SK-N-SH (cell line): ENCODE results near the gene INS.

Experiments used
- CHD2 ChIP-seq: fragments of 150-350 bp; IDR thresholded peaks from 2 replicates; pipeline ENCODE4 v1.6.1; 2018; ENCODE audit warnings: low read length; ENCODE audit not compliant: partially characterized antibody
- GABPA ChIP-seq: IDR thresholded peaks from 2 replicates; pipeline ENCODE4 v1.4.0; 2012; ENCODE audit warnings: low read depth, mild to moderate bottlenecking
- POLR2AphosphoS5 ChIP-seq: IDR thresholded peaks from 2 replicates; pipeline ENCODE4 v1.6.1; 2012; ENCODE audit warnings: low read depth, low read length
- TAF1 ChIP-seq: IDR thresholded peaks from 2 replicates; pipeline ENCODE4 v1.6.1; 2012; ENCODE audit warnings: low read depth, mild to moderate bottlenecking, low read length, moderate library complexity, borderline replicate concordance
- TEAD4 ChIP-seq: IDR thresholded peaks from 2 replicates; pipeline ENCODE4 v1.4.0; 2012; ENCODE audit warnings: mild to moderate bottlenecking, borderline replicate concordance; ENCODE audit not compliant: insufficient read depth
- TF ChIP-seq, protein P1 (sequence below): fragments of 200-600 bp; sonication (generic); IDR thresholded peaks from 2 replicates; pipeline ENCODE4 v1.6.1; 2017; ENCODE audit warnings: antibody characterized with exemption, mild to moderate bottlenecking, moderate library complexity

DNA sequence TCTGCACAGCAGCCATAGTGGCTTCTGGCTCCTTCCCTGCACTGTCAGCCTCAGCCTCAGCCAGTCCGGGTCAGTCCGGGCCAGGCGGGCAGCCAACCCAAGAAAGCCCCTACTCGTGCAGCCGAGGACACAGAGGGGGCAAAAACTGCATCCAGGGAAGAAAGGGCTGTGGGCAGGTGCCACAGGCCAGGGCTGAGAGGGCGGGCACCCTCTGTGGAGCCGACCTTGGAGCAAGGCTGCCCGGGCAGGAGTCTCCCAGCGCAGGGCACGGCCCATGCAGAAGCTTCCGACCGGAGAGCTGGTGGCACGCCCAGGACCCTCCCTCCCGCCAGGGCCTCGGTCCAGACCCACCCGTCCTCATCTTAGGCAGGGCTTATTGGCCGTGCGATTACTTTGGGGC, 21.1 kb upstream of the INS start:
- TF ChIP-seq GABPA (no peak), TAF1 (no peak), POLR2AphosphoS5 (no peak), CHD2 (no peak), TEAD4 (no peak)
- TF ChIP-seq, protein P1, sequence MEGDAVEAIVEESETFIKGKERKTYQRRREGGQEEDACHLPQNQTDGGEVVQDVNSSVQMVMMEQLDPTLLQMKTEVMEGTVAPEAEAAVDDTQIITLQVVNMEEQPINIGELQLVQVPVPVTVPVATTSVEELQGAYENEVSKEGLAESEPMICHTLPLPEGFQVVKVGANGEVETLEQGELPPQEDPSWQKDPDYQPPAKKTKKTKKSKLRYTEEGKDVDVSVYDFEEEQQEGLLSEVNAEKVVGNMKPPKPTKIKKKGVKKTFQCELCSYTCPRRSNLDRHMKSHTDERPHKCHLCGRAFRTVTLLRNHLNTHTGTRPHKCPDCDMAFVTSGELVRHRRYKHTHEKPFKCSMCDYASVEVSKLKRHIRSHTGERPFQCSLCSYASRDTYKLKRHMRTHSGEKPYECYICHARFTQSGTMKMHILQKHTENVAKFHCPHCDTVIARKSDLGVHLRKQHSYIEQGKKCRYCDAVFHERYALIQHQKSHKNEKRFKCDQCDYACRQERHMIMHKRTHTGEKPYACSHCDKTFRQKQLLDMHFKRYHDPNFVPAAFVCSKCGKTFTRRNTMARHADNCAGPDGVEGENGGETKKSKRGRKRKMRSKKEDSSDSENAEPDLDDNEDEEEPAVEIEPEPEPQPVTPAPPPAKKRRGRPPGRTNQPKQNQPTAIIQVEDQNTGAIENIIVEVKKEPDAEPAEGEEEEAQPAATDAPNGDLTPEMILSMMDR = no peak
